GM21737 (cell line): Measurements from ENCODE around the gene CNTN4.

ENCODE experiments used
- ATAC-seq: cut with Tn5 transposase; IDR thresholded peaks from one replicate; pipeline ENCODE4 v1.9.1; 2021; ENCODE audit warnings: mild to moderate bottlenecking, moderate library complexity; ENCODE audit not compliant: unreplicated experiment

CNTN4 gene

GRCh38 chr3:2375376-2375775 is 276.7 kb downstream of the CNTN4 start:
- no peak for ATAC-seq

DNA sequence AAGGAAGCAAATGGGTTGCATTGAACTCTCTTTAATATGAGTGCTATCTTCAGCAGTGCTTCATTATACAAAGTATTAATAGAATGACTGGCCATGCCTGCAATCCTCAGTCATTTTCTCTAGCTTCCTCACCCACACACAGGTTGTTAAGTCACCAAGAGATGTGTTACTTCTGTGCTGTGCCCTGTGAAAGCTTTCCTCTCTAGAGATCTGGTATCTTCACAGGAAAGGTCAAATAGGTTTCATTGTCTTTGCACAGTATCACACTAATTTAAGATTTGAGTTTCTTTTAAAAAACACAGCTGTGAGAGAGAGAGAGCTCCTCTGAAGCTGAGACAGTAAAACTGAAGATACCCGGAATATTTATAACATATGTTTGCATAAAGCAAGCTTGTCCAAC is 278.6 kb downstream of the CNTN4 start:
- ATAC-seq: no peak

GRCh38 chr3:2390926-2391532 is 292.4 kb downstream of the CNTN4 start:
- ATAC-seq: no peak

DNA sequence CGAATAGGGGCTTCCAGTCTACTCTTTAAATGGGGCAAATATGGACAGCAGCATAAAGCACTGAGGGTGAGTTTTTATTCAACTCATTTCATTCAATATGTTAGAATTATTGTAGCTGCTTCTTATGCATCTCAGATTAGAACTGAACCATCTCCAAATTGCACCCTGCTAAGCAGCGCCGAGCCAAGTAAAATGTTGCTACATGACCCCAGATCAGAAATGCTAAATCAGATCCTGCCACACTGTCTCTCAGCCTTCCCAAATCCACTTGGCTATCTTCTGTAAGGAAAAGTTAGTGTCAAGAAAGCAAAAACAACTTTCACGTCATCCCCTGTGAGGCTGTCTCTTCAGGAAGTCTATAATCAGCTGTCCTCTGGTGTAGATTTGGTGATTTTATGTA is 293.2 kb downstream of the CNTN4 start:
- no peak for ATAC-seq

- ATAC-seq: no peak
These were observed 294.3 kb downstream of the CNTN4 start for GRCh38 chr3:2392981-2393380.

- no peak for ATAC-seq
These were observed 316.4 kb downstream of the CNTN4 start for GRCh38 chr3:2415083-2415482.

GRCh38 chr3:2420919-2421318 is 322.3 kb downstream of the CNTN4 start:
- ATAC-seq: no peak

GRCh38 chr3:2423143-2423542 is 324.5 kb downstream of the CNTN4 start:
- ATAC-seq: no peak

GRCh38 chr3:2441558-2441957 is 342.9 kb downstream of the CNTN4 start:
- no peak for ATAC-seq

GRCh38 chr3:2446146-2446545 is 347.5 kb downstream of the CNTN4 start:
- no peak for ATAC-seq

- no peak for ATAC-seq
These were observed 353.6 kb downstream of the CNTN4 start for GRCh38 chr3:2452249-2452648.

DNA sequence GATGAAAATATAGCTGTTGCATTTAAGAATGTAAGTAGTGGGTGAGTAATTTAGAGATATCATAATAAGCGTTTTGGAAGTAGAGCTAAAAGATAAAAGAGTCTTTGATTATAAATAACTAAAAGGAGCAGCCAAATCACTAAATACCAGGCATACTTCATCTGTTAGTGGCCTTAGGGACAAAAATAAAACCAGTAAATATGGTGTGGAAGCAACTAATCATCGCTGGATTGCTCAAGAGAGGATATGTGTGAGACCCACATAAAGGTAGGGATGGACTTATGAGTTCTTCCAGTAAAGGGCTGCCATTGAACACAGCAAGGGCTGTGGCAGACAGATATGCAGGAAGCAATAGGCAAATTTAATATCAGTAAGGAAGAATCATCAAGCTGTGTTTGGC is 356.2 kb downstream of the CNTN4 start:
- no peak for ATAC-seq

DNA sequence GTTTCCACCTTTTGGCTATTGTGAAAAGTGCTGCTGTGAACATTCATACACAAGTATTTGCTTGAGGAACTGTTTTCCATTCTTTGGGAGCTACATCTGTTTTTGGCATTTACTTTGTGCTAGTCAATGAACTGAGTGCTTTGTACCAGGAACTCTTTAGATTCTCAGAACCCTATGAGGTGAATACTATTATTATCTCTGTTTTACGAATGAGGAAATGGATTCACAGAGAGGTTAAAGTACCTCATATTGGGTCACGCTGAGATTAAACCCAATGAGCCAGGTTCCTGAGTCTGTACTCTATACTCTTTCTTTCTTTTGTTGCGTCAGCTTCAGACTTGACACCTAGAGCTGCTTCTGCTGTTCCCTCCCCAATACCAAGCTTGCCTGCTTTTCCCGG is 358.1 kb downstream of the CNTN4 start:
- no peak for ATAC-seq

GRCh38 chr3:2458816-2459215 is 360.1 kb downstream of the CNTN4 start:
- ATAC-seq: no peak

DNA sequence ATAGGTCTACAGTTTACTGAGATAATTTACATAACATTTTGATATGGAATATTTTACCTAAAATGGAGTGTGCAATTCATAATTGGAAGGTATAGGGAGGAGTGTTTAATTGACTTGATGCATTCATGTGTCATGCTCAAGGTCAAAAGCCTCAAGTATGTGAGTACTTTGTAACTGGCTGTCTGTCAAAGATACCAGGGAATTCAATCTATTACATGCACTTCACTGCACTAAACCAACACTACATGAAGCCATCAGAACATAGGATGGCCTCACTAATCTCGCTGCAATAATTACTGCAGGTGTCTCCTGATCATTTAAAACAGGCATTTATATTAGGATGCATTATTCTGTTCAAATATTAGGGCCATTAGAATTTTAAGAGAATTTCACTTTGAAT is 367.2 kb downstream of the CNTN4 start:
- ATAC-seq: no peak

DNA sequence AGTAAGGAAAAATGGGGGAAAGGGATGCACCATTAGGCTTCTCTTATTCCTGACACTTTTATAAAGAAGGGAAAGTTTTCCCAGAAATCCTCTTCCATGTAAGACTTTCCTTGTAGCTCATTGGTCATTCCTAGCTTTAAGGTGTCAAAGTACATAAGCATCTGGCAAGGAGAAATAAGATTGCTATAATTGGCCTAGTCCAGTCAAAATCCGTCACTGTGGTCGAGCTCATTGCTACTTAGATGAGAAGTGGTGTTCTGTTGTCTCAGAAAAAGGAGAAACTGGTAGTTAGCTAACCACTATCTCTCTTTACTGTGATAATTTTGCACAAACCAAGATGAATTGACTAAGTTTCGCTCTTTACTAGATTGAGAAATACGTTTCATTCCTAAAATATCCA is 370.1 kb downstream of the CNTN4 start:
- ATAC-seq: no peak

- no peak for ATAC-seq
These were observed 378.3 kb downstream of the CNTN4 start for GRCh38 chr3:2476996-2477395.

DNA sequence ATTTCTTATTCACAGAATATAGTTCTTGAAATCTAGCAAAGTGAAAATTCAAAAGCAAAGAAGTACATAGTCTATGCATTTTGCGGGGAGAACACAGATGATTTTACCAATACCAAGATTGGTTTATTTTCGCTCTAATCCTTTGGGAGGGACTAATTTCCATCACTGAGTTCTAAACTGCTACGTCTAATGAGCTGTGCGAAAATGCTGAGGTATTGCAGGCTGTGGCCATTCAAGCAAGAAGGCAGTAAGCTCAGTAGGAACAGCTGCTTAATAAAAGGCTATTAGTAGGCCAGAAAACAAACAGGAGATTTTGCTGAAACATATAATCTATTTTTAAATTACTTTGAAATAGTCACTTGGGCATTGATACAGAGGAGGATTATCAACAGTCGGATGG is 379.0 kb downstream of the CNTN4 start:
- no peak for ATAC-seq

- ATAC-seq: no peak
These were observed 385.7 kb downstream of the CNTN4 start for GRCh38 chr3:2484162-2485026.

DNA sequence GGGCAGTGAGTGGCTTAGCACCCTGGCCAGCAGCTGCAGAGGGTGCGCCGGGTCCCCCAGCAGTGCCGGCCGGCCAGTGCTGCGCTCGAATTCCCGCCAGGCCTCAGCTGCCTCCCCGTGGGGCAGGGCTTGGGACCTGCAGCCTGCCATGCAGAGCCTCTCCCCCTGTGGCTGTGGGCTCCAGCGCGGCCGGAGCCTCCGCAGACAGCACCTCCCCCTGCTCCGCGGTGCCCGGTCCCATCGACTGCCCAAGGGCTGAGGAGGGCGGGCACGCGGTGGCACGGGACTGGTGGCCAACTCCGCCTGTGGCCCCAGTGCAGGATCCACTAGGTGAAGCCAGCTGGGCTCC is 386.3 kb downstream of the CNTN4 start:
- no peak for ATAC-seq

GRCh38 chr3:2495746-2496145 is 397.1 kb downstream of the CNTN4 start:
- ATAC-seq: no peak

DNA sequence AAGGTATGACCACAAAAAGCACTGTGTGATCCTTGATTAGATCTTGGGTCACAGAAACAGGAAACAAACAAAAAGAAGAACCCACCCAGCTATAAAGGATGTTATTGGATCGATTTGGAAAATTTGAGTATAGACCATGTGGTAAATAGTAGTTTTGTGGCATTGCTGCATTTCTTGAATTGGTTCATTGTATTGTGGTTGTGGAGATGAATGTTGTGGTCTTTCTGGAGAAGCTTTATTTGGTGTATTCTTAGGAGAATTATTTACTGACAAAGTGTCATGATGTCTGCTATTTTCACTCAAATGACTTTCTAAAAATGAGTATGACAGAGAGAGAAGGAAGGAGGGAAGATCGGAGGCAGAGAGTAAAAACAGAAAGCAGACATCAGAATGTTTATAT is 406.2 kb downstream of the CNTN4 start:
- ATAC-seq: no peak

DNA sequence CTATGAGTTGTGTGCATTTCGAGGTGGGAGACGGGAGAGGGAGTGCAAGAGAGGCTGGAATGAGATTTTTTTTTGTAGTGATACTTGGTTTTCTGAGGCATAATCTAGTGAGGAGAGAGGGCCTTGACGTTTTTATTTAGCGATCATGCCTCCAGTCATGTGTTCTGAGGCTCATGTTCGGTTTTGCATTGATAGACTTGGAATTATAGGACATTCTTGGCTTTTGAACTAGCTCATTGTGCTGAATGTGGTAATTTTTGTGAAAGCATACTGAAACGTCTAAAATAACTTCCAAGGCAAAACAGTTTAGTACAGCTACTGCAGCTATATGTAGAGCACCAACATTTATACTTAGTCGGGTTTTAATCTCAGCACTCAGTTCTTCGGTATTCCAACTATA is 408.1 kb downstream of the CNTN4 start:
- ATAC-seq: no peak
